GM18873 (cell line): ENCODE data around the gene HIBADH.

Experiments
- ATAC-seq: cut with Tn5 transposase; IDR thresholded peaks from one replicate; pipeline ENCODE4 v1.9.1; 2021; ENCODE audit warnings: mild to moderate bottlenecking, moderate library complexity, moderate number of reproducible peaks; ENCODE audit not compliant: unreplicated experiment, low FRiP score

HIBADH gene

DNA sequence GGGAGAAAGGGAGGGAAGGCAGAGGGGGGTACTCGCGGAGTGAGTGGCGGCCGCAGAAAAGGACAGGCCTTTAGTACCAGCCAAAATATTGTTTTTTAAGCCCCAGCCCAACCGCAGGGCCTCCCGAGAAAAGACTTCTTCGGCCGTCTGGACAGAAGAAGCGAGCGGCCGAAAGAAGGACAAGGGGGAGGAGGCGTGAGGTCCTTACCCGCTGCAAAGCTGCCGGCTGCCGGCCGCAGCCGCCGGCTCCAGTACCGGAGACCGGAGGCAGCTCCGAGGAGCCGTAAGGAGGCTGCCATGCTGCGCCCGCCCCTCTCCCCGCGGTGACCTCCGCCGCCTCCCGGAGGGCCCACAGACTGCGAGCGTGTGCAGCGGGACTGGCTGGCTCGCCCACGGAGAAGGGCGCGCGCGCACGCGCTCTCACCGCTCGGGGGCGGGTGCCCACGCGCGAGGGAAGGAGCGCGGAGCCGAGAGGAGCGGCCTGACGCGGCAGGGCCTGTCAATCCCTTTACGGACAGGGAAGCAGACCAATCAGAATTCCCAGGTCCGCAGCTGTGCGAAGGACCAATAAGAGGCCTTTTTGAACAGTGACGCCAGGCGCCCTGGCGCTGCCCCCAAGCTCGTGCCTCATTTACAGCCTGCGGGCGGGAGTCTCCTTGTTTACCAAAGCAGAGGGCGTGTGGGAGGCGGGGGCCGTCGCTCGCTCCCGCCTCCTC lies at the start of gene HIBADH:
Gene HIBADH, minus strand, starts transcription at position 394 of the 716 bp plus-strand sequence. Its CDS starts 95 bp downstream, at position 299.
- peak; percentile 99 for ATAC-seq

DNA sequence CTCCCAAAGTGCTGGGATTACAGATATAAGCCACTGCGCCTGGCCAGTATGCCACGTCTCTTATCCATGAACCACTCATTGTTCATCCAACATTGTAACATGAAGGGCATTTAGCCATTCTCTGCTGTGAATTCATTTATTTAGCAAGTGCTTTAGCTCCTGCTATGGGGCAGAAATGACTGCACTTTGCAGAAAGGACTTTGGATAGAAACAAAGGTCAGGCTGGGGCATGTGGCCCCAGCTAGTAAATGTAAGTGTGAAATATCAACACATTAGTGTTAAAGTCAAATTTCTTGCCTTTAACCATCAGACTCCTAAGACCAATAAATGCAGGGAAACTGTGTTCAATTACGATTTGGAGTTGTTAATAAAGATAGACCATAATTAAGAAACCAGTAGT lies 49.5 kb upstream of the HIBADH start:
- no peak for ATAC-seq

DNA sequence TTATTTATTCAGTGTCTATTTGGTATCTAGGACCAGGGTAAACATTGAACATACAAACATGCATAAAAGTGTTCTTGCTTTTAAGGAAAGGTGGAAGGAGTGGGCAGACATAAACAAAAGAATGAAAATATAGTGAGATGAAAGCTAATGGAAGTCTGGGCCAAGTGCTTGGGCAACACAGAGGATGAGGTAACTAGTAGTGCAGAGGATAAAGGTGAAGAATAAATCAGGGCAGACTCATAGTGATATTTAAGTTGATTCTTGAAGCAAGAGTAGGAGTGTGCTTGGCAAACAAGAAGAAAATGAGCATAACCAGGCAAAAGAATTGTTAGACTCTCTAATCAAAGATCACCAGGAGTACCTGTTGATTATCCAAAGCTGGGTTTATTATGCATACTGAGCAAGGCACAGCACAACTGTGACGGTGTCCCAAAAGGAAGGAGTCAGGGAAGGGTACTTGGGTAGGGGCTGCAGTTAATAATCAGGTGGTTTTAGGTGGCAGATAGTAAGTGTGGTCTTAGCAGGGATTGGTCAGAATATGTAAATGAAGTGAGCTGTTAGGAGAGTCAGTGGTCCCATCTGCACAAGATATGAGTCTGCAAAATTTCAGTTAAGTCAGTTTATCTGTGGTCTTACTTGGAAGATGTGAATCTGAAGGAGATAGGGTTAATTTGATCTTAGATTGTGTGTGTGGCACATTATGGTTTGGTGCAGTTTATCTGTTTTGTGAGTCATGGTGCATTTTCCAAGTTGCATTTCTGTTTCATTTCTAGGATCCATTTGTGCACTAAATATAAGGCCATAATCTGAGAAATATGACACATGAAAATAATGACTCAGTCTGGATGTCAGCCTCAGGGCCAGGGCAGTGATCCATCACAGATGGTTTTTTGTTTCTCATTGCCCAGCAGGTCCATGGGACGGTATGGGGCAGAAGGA lies 46.7 kb upstream of the HIBADH start:
- no peak for ATAC-seq

DNA sequence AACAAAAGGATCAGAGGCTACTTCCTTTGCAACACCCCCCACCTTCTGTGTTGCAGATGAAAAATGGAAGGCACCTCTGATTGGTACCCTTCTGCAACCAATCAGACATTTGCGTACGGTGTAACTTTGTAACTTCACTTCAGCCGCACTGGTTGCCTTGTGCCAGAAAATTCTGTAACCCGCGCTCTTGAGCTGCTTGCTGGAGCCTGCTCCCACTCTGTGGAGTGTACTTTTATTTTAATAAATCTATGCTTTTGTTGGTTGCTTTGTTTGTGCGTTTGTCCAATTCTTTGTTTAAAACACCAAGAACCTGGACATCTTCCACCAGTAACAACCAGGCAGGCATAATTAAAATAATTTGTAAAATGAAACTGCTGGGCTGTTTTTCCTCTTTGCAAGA lies 45.8 kb upstream of the HIBADH start:
- ATAC-seq, result no peak

DNA sequence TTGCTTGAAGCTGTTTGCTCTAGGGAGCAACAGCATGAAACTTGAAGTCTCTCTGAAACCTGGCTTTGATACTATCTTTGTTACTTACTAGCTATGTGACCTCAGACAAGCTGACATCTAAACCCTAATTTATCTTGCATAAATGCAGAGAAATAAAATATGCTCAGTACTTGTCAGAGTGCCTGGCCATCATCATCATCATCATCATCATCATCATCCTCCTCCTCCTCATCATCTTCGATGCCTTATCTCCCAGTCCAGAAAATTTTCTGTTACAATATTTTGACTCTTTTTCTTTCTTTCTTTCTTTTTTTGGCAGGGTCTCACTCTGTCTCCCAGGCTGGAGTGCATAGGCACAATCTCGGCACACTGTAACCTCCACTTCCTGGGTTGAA lies 42.5 kb upstream of the HIBADH start:
- no peak for ATAC-seq

DNA sequence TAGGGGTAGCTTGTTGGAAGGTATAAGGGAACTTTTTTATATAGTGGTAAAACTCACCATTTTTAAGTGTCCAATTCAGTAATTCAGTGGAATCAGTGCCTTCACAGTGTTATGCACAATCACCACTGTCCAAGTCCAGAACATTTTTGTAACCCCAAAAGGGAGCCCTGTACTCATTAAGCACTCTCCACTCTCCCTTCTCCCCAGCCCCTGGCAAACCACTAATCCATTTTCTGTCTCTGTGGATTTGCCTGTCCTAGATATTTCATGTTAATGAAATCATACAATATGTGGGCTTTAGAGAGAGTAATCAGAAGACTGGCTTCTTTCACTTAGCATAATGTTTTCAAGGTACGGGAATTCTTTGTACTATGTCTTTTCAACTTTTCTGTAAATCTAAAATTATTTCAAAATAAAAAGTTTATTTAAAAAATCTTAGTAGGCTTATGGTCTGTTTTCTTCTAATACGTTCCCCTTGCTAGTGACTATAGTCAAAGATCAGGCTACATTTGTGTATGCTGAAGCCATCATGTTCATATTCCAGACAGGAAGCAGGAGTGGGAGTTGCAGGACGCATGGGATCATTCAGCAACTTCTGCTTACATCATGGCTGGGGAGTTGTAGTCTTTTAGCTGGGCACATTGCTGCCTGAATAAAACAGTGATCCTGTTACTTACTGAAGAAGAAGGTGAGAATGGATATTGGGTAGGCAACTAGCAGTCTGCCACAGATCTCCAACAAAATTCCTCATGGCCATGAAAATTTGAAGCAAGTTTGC lies 41.9 kb upstream of the HIBADH start:
- no peak for ATAC-seq

DNA sequence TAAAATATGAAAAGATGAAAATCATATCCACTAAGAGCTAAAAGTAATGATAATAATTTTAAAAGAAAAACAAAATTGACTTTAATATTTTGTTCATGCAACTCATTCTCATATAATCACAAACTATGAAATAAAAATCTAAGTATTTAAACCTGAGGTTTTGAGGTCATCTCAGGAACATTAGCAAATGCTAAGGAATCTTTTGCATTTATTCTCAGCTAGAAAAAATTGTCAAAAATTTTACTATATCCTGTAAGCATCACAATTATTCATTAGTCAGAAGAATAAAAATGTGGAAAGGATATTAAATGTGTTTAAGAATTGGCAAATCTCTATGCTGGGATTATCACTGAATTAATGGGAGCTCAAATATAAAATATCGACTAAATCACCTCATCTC lies 40.5 kb upstream of the HIBADH start:
- ATAC-seq, result no peak

DNA sequence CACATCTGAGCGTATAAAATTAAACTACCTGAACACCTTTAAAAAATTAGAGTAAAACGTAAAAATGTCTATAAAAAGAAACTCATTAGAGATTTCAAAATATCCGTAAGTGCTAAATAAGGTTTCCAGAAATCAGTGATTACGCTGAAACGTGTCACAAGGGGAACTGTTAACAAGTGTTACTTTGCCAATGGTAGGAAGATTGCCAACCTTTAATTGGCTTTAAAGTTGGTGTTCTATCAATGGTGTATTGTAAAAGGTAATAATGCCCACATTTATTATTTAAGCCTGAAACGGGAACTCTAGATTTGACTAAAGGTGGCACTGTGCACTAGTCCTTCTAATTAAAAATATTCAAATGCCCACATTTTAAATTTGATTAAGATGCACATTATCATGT lies 37.8 kb upstream of the HIBADH start:
- ATAC-seq, result no peak

DNA sequence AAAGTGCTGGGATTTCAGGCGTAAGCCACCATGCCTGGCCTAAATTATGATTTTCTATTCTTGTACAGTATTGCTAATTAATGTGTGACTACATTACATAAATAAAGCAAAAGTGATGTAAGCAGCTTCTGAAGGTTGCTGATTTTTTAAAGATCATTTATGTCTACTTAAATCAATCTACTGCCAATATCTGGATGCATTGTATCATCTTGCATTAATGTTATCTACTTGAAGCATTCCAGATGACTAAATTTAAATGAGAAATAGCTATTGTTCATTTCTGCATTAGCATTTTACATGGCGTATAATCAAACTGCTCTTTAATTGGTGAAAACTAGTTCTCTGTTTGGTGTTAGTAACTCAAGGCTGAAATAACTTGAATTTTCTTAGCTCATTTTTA lies 37.1 kb upstream of the HIBADH start:
- no peak for ATAC-seq

DNA sequence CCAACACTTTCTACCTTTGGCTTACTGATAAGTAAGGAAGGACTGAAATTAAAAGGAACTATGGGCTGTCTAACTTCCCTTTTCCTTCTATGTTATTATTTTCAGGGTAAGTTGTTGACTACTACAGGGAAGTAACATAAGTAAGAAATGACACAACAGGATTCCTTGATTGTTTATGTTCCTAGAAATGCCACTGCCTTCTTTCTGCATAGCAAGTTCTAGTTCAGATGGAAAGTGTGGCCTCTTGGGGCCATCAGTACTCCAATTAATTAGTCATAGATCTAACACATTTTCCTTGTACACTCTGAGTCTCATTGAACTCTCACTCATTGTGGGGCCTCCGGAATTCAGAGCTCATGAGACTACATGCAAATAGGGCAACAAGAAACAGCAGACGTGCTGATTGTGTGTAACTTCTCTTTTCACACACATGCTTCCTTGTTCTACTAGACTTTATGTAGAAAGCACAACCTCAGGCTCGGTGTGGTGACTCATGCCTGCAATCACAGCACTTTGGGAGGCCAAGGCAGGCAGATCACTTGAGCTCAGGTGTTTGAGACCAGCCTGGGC lies 35.3 kb upstream of the HIBADH start:
- ATAC-seq, result peak; percentile 55

DNA sequence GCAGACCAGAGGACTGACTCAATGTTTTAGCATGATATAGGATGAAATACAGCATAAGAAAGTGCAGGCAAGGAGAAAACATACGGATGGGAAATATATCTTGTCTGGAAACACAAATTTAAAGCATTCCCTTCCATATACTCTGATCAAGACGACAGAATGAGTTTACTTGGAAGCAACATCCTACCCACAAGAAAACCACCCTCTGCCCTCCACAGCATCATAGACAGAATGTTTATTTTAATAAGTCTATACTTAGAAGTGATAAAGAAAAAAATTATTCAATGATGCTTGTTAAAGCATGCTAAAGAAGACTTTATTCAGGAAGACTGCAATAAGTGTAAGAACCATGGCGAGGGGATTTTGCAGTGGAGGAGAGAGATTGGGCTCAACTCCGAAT lies 32.4 kb upstream of the HIBADH start:
- ATAC-seq, result no peak

DNA sequence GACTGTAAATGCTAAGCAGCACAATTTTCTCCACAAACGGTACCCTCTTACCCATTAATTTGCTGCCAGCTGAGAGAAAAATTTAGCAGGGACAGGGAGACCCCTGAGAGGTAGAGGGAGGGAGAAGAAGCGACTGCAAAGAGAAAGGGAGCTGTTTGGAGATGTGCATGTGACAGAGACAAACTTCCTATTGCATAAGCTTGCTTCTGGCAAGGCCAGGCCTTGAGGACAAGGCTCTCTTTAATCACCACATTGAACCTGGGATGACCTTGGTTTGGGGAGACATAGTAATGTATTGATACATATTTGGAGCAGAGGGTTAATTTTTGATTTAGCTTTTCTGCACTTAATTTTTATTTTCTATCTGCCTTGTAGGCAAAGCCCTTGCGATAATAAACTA lies 31.1 kb upstream of the HIBADH start:
- ATAC-seq, result no peak

DNA sequence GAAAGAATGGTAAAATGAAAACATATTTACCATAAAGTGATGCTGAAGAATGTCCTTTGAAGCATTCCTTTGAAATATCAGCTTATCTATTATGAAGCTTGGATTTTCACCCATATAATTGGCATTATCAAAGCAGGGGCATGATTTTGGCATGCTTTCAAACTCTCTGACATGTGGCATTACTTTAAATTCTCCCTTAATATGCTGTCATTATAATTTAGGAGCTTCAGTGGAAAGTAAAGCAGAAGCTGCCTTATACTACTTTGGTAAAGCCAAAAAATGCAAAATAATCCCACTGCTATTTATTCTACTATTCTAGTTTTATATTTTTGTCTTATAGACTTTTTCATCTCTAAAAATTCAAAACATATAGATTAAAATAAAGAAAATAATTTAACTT lies 28.0 kb upstream of the HIBADH start:
- ATAC-seq, result no peak

DNA sequence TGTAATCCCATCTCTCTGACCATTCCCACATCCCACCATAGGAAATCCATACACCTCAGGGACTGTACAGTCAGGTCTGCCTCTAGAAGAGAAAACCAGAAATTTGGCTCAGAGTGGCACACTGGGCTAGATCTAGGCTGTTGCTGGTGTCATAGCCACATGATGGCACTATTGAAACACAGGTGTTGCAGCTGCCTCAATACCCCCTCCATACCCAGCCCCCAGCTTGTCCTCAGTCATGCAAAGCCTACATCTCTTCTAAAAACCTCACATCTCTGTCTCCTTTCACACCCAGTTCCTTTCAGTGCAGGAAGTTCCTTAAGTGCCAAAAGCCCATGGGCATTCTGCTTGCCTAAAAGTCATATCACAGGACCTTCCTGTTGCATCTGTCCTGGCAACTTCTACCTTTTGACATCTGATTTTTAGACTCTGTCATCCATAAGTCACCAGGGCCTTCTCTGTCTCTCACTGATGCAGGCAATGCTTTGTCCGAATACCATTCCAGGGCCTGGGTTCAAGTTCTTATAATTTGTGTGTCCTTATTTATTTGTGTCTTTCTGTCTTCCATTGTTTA lies 27.0 kb upstream of the HIBADH start:
- no peak for ATAC-seq

DNA sequence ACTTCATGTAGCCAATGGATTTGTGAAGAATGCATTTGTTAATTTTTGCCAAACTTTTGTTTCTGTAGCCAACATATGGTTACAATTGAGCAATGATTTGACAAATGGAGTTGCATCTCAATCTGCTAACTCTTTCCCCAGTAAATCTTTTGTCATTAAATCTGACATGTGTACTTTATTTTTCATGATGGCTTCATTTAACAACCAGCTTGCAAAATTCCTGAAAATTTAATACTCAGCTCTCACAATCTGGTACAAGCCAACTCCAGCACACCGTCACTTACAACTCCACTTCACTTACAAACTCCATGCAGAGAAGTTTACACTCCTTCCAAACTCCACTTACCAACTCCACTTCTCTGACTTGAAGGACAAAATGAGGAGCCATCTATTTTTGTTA lies 26.5 kb upstream of the HIBADH start:
- ATAC-seq, result no peak

DNA sequence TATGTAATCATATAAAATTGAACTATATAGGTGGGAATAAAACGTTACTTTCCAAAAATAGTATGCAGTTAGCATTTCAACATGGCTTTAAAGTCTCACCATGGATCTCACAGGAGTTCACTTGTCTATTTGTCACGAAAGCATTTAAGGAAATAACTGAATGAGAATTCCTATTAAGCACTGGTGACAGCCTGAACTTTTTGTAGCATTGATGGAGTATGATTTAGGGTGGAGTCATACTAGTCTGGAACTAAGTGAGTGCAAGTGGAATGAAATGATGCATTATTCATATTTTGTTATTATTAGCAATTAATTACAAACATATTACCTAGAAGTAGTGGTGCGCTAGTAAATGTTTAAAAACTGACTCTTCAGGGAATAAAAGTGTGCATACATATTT lies 26.0 kb upstream of the HIBADH start:
- ATAC-seq, result no peak

DNA sequence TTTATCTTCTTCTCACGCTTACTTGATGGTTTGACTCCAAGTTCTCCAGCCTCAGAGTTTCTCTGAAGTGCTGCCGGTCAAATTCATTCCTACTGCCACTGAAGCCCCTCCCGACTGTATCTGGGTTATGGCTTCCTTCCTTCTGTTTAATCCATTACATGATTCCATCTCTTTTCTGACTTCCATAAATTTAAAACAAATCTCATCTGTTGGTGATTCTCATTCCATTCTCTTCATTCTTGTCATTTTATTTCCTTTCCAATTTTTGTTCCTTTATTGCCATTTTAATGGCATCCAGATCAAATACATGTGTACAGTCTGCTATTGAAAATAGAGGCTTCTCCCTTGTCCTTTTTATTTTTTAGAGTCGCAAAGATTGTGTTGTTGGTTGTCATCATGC lies 25.4 kb upstream of the HIBADH start:
- ATAC-seq, result no peak

DNA sequence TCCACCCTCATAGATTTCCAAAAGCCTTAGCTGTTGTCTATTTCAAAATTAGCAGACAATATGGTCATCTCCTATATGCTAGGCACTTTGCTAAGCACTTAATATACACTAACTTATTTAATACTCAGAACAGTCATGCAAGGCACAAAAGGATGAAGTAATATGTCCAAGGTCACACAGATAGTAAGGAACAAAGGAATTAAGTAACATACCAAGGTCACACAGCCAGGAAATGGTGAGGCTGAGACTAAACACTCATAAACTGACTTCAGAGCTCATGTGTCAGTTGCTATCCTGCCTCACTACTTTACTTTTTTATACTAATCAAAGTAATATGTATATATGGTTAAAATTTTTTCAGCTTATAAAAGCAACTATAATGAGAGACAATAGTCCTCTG lies 23.6 kb upstream of the HIBADH start:
- no peak for ATAC-seq

DNA sequence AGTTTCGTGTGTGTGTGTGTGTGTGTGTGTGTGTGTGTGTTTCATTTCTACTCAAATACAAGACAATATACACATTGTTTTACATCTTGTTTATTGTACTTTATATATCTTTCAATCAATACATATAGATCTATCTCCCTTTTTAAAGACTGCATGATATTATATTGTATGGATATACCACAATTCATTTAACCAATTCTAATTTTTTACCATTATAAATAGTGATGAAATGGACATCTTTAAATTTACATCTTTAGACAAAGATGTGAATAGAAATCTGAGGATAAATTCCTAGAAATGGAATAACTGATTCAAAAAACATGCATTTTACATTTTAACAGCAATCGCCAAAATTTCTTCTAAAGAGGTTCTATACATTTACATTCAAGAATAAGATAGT lies 23.2 kb upstream of the HIBADH start:
- no peak for ATAC-seq

DNA sequence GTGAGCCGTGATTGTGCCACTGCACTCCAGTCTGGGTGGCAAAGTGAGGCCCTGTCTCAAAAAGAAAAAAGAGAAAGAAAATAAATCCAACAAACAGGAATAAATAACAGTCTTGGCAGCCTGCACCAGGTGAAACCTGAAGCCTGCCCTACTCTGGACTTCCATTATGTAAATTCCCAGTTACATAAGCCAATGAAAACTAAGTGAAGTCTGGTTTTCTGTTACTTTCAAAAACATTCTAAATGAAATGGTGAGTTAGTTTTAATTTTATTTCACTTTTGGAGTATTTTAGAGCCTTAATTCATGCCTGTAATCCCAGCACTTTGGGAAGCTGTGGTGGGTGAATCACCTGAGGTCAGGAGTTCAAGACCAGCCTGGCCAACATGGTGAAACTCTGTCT lies 22.5 kb upstream of the HIBADH start:
- no peak for ATAC-seq
